G401.6 (cell line): ENCODE data around the gene MICA.
"Not testable (repeated sequence)": the region's sequence is repeated elsewhere in the genome, so short reads cannot be mapped to it uniquely, and the experiment has no call there.

Source experiments
- FAIRE-seq: peaks from 2 replicates; lab custom pipeline; 2012; peaks lifted over from hg19 to GRCh38; lab: Jason Lieb, UNC

The MICA gene

GRCh38 chr6:31383149-31383548, 20.2 kb upstream of the MICA start:
- no peak for FAIRE-seq

- FAIRE-seq: no peak
Measured at GRCh38 chr6:31385041-31385440, 18.4 kb upstream of the MICA start.

- no peak for FAIRE-seq
Measured at GRCh38 chr6:31386099-31386498, 17.3 kb upstream of the MICA start.

GRCh38 chr6:31386977-31387376, 16.4 kb upstream of the MICA start:
- no peak for FAIRE-seq

GRCh38 chr6:31388916-31389801, 14.2 kb upstream of the MICA start:
- peak; percentile 97 for FAIRE-seq

- FAIRE-seq: not testable (repeated sequence)
Measured at GRCh38 chr6:31389802-31390132, 13.6 kb upstream of the MICA start.

- FAIRE-seq: no peak
Measured at GRCh38 chr6:31393932-31394331, 9.5 kb upstream of the MICA start.

- FAIRE-seq: no peak
Measured at GRCh38 chr6:31394381-31394780, 9.0 kb upstream of the MICA start.

- no peak for FAIRE-seq
Measured at GRCh38 chr6:31395832-31396231, 7.6 kb upstream of the MICA start.

GRCh38 chr6:31396422-31397152, 6.8 kb upstream of the MICA start:
- peak; percentile 95 for FAIRE-seq

- FAIRE-seq: peak; percentile 17
Measured at GRCh38 chr6:31397153-31397499, 6.3 kb upstream of the MICA start.

- FAIRE-seq: no peak
Measured at GRCh38 chr6:31397901-31398525, 5.4 kb upstream of the MICA start.

GRCh38 chr6:31399589-31400466, 3.6 kb upstream of the MICA start:
- FAIRE-seq: no peak

- FAIRE-seq: no peak
Measured at GRCh38 chr6:31400467-31401289, 2.7 kb upstream of the MICA start.

- peak; percentile 13 for FAIRE-seq
Measured at GRCh38 chr6:31401403-31401802, 2.0 kb upstream of the MICA start.

GRCh38 chr6:31402324-31403282, 792 bp upstream of the MICA start:
- no peak for FAIRE-seq

- FAIRE-seq: not testable (repeated sequence)
Measured at GRCh38 chr6:31404061-31404364, 618 bp downstream of the MICA start.

- FAIRE-seq: no peak
Measured at GRCh38 chr6:31405996-31406395, 2.6 kb downstream of the MICA start.

- FAIRE-seq: no peak
Measured at GRCh38 chr6:31407699-31408098, 4.3 kb downstream of the MICA start.

GRCh38 chr6:31412506-31412905, 9.1 kb downstream of the MICA start:
- no peak for FAIRE-seq
